Endometrial microvascular endothelial cells (primary cell): ENCODE results near the gene MRPS35. TPM values are rescaled to one million over a fixed set of nuclear protein-coding genes. Genes with fewer than 3 reads are reported as not detected.

ENCODE experiments used
- in situ Hi-C: cut with HindIII; loops from 2 replicates; pipeline ENCODE4 v1.10.0; 2017; ENCODE audit warnings: low sequenced_read_pairs, low pct_unique_long_range_greater_than_20kb; ENCODE audit errors: inconsistent ontology term
- total RNA-seq: library from RNA; depleted of rRNA; stranded (reverse); fragments of >200 nt; gene quantifications from one replicate; pipeline ENCODE4 v1.2.3, GENCODE V29; 2015; ENCODE audit errors: inconsistent ontology term

The MRPS35 gene
- total RNA-seq, 1 donor from 2014 or later, result 55.3 TPM

DNA sequence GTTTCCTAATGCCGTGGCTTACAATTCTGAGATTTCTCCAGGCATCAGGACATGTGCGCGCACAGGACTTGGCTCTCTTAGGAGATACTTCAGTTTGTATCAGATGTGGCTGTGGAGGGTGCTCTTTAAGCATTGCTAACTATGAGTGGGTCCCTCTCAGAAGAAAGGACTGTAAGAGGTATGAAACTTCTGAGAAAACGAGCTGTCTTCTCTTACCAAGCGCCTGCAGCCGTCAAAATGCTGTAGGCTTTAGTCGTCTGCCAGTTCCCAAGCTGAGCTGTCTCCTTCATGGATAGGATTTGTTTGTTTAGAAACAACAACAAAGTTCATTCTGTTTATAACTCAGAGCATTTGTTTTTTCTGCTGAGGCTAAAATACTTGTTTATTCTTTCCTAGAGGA, 85.5 kb downstream of the MRPS35 start:
- in situ Hi-C loops, result no loop called here

GRCh38 chr12:27797301-27798025, 86.8 kb downstream of the MRPS35 start:
- in situ Hi-C loops, result no loop called here

GRCh38 chr12:27800819-27801218, 90.2 kb downstream of the MRPS35 start:
- in situ Hi-C loops, result no loop called here

DNA sequence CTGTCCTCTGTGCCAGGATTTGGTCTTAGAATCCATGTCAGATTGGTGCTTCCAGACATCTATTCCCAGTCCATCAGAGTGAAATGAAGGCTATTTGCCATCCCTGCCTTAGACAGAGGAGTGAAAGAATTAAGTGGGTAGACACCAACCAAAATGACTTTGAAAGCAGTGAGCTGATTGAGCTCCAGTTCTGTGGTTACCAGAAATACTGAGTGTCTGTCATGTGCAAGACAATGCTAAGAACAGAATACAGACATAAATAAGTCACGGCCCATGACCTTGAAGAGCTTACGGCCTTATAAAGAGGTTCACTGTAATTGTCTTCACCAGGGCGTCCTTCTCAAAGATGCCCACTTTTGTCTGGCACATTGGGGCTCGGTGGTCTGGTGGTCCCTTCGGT, 91.0 kb downstream of the MRPS35 start:
- in situ Hi-C loops, result no loop called here

DNA sequence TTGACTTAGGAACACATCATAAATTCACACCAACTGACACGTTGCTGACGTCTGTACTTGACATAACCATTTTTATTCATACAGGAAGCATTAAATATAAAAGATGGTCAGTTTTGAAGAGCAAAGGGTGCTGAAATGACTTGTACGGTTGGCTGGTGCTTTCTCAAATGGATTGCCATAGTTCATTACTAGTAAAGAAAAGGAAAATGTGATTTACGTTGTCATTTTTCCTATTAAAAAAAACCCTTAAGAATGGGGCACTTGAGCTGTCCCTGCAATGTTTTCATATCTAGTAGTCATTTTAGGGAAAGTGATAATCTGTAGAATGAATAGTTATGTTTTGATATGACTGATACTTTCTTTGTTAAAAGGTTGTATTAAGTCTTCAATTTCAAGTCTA, 91.9 kb downstream of the MRPS35 start:
- in situ Hi-C loops, result no loop called here

DNA sequence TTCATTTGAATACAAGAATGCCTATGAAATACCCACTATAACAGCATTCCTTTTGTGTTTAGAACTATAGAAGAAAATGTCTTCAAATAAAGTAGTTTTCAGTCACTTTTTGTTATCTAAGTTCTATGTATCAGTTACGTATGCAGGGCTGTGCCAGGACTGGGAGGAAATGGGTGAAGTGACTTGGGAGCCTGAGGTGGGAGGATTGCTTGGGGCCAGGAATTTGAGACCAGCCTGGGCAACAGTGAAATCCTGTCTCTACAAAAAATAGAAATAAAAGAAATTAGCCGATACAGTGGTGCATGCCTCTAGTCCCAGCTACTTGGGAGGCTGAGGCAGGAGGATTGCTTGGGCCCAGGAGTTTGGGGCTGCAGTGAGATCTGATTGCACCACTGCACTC, 92.3 kb downstream of the MRPS35 start:
- in situ Hi-C loops, result no loop called here

GRCh38 chr12:27805238-27805637, 94.6 kb downstream of the MRPS35 start:
- in situ Hi-C loops, result no loop called here

Other genes with a start within 250 kb of the MRPS35 start
- gene PPFIBP1, start 186.6 kb upstream of the MRPS35 start, total RNA-seq, result 111 TPM
- 1.7 TPM for gene REP15, start 14.4 kb upstream of the MRPS35 start, total RNA-seq
- 36.9 TPM for gene KLHL42, start 69.4 kb downstream of the MRPS35 start, total RNA-seq
- not detected for gene MANSC4, start 69.4 kb downstream of the MRPS35 start, total RNA-seq